Stomach (tissue), 9 donors: ENCODE data around the gene DISC1. TPM values are rescaled to one million over a fixed set of nuclear protein-coding genes. Genes with fewer than 3 reads are reported as not detected.
"Not testable (repeated sequence)": the region's sequence is repeated elsewhere in the genome, so short reads cannot be mapped to it uniquely, and the experiment has no call there.

Experiments
- DNase-seq, 2 donors: peaks; one replicate each; pipeline versions ENCODE4 v3.0.0 to v3.0.0-alpha.2; 2013 to 2019
- H3K27ac ChIP-seq, 5 donors: fragments of 200-600 bp in 4 of 5; sonication (generic) in 4 of 5; one replicate each; pipeline ENCODE4 v1.5.1; 2013 to 2019; ENCODE audit warnings: mild to moderate bottlenecking in 1 of 5, moderate library complexity in 1 of 5
- H3K27me3 ChIP-seq, 3 donors: fragments of 200-600 bp; sonication (generic); one replicate each; pipeline ENCODE4 v1.5.1; 2017 to 2019; ENCODE audit warnings: mixed run types in 1 of 3
- H3K36me3 ChIP-seq, 4 donors: fragments of 200-600 bp; sonication (generic); 1 replicate in 3 of 4; 2 replicates in 1 of 4; pipeline ENCODE4 v1.5.1; 2016 to 2019
- H3K4me1 ChIP-seq, 4 donors: fragments of 200-600 bp; sonication (generic); one replicate each; pipeline ENCODE4 v1.5.1; 2016 to 2019
- H3K4me3 ChIP-seq, 4 donors: fragments of 200-600 bp; sonication (generic) in 3 of 4; one replicate each; pipeline ENCODE4 v1.5.1; 2016 to 2019; ENCODE audit warnings: mild to moderate bottlenecking in 1 of 4
- H3K9me3 ChIP-seq, 4 donors: fragments of 200-600 bp; sonication (generic); one replicate each; pipeline ENCODE4 v1.5.1; 2016 to 2019
- CTCF ChIP-seq, 7 experiments: fragments of 450-650 bp in 4 of 7; fragments of 200-600 bp in 3 of 7; sonication (generic) in 3 of 7; IDR thresholded peaks; one replicate each; pipeline ENCODE4 v1.5.1; 2016 to 2019; ENCODE audit warnings: antibody characterized with exemption in 7 of 7, control low read depth in 2 of 7, mild to moderate bottlenecking in 1 of 7
- EP300 ChIP-seq: sonication (generic); formaldehyde crosslinking; IDR thresholded peaks from one replicate; pipeline ENCODE4 v1.6.1; 2017; ENCODE audit warnings: antibody characterized with exemption
- POLR2A ChIP-seq, 4 donors: fragments of 450-650 bp; IDR thresholded peaks; one replicate each; pipeline ENCODE4 v1.6.1; 2016; ENCODE audit warnings: antibody characterized with exemption in 4 of 4, control low read depth in 2 of 4, mild to moderate bottlenecking in 1 of 4, moderate library complexity in 1 of 4
- POLR2AphosphoS5 ChIP-seq, 3 donors: sonication (generic); formaldehyde crosslinking; IDR thresholded peaks; one replicate each; pipeline ENCODE4 v1.6.1; 2016; ENCODE audit warnings: antibody characterized with exemption in 3 of 3
- WGBS, 5 donors: extraction: QIAGEN DNeasy Blood & Tissue Kit in 3 of 5; methylation state at CpG; one replicate each; pipeline versions ENCODE4 v1.1.5 to v1.1.7; 2013 to 2018; 5-methylcytosine and 5-hydroxymethylcytosine counted together
- intact Hi-C: fragments of 100-400 bp; cut with DNase I; formaldehyde crosslinking; loops from one replicate; pipeline ENCODE4 v1.15.1; 2023; ENCODE audit warnings: low total_unique reads
- polyA plus RNA-seq, 3 donors: library from polyadenylated mRNA; stranded (reverse); fragments of 200-250 nt; gene quantifications; one replicate each; pipeline ENCODE4 v1.2.3, GENCODE V29; 2013
- total RNA-seq, 5 donors: library from RNA; depleted of rRNA; stranded (reverse); fragments of >200 nt; gene quantifications; one replicate each; pipeline versions ENCODE4 v1.1.0 to v1.2.3, GENCODE V29; 2014 to 2016
- donor health status: healthy with polysubstance abuse.
- donor health status: Bipolar disorder and iron deficiency.
- donor health status: healthy.

Gene DISC1
- total and polyA plus RNA-seq, 8 donors, result 0.43 to 29.8 (median 1.6) TPM

GRCh38 chr1:231656741-231657140 lies 30.2 kb downstream of the DISC1 start:
- no peaks in the 10 kb centered on the region for H3K27me3 ChIP-seq
- intact Hi-C loops, result no loop called here
- no peak for TF ChIP-seq POLR2AphosphoS5 (IDR thresholded peaks at IDR 0.05)
- WGBS, 5 donors, result 78 to 90% (median 87%) methylated on average over 1 of the region's 1 CpG
- H3K36me3 ChIP-seq, result no peaks in the 10 kb centered on the region
- H3K9me3 ChIP-seq, result peaks cover 0 to 7% (median 0%) of the 10 kb centered on the region in 4 donors
- no peak for DNase-seq
- H3K27ac ChIP-seq, result no peak overlapping the region
- peaks cover 0 to 3% (median 2%) of the 10 kb centered on the region in 4 donors for H3K4me1 ChIP-seq
- H3K4me3 ChIP-seq, result no peak overlapping the region

- H3K9me3 ChIP-seq, H3K4me3 ChIP-seq, H3K36me3 ChIP-seq, intact Hi-C loops, H3K27me3 ChIP-seq, DNase-seq, H3K27ac ChIP-seq, H3K4me1 ChIP-seq: not testable (repeated sequence)
- WGBS, 5 donors, result 92 to 100% (median 95%) methylated on average over 1 of the region's 1 CpG
These were observed 31.6 kb downstream of the DISC1 start for GRCh38 chr1:231658223-231658622.

DNA sequence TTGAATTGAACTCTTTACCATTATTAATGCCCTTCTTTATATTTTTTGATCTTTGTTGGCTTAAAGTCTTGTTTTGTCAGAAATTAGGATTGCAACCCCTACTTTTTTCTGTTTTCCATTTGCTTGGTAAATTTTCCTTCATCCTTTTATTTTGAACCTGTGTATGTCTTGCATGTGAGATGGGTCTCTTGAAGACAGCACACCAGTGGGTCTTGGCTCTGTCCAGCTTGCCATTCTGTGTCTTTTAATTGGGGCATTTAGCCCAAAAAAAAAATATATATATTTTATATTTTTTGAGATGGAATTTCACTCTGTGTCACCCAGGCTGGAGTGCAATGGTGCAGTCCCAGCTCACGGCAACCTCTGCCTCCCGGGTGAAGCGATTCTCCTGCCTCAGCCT lies 33.6 kb downstream of the DISC1 start:
- DNase-seq, result no peak
- Histone ChIP-seq H3K4me1 (no peaks in the 10 kb centered on the region), H3K36me3 (no peaks in the 10 kb centered on the region), H3K27me3 (no peaks in the 10 kb centered on the region), H3K4me3 (no peak overlapping the region), H3K27ac (no peak overlapping the region), H3K9me3 (peaks cover 0 to 10% (median 4%) of the 10 kb centered on the region in 4 donors)
- intact Hi-C loops, result no loop called here
- TF ChIP-seq CTCF (IDR thresholded peaks at IDR 0.05), result no peak
- TF ChIP-seq EP300, result no peak
- no peak for TF ChIP-seq POLR2A (IDR thresholded peaks at IDR 0.05)
- TF ChIP-seq POLR2AphosphoS5 (IDR thresholded peaks at IDR 0.05), result no peak
- WGBS, 5 donors, result 96 to 100% (median 98%) methylated on average over 3 of the region's 3 CpGs

DNA sequence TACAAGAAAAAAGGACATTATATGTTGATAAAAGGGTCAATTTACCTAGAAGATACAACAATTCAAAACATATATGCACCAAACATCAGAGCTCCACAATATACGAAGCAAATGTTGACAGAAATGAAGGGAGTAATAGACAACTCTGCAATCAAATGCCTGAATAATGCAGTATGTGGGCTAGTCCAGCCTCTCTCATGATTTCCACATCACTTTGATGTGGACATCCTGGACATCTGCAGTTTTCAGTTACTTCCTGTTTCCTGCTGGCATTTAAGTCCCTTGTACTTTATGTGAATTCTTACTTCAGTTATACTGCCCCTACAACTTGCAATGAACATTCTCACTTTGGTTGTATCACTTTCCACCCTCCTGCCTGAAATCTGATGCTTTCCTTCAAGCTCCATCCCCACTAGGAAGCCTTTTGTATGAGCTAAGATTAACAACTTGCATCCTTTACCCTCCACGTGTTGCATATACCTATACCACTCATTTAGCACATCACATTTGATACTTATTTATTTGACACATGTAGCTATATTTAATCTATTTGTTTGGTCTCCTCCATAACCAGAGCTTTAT lies 36.7 kb downstream of the DISC1 start:
- TF ChIP-seq CTCF (IDR thresholded peaks at IDR 0.05), result no peak
- TF ChIP-seq POLR2AphosphoS5 (IDR thresholded peaks at IDR 0.05), result no peak
- no peak for TF ChIP-seq POLR2A (IDR thresholded peaks at IDR 0.05)
- TF ChIP-seq EP300, result no peak
- Histone ChIP-seq H3K4me3 (no peak overlapping the region), H3K27me3 (no peaks in the 10 kb centered on the region), H3K36me3 (no peaks in the 10 kb centered on the region), H3K27ac (no peak overlapping the region), H3K4me1 (no peaks in the 10 kb centered on the region), H3K9me3 (peaks cover 0 to 10% (median 0%) of the 10 kb centered on the region in 4 donors)
- 76 to 89% (median 86%) methylated on average over 2 of the region's 2 CpGs for WGBS, 5 donors
- intact Hi-C loops, result no loop called here
- DNase-seq, result peak in 1 of 2 donors; percentile 12

GRCh38 chr1:231665101-231665500 lies 38.5 kb downstream of the DISC1 start:
- H3K27me3 ChIP-seq, result no peaks in the 10 kb centered on the region
- intact Hi-C loops, result no loop called here
- 66 to 79% (median 73%) methylated on average over 5 of the region's 5 CpGs for WGBS, 5 donors
- H3K4me3 ChIP-seq, result no peak overlapping the region
- no peaks in the 10 kb centered on the region for H3K36me3 ChIP-seq
- TF ChIP-seq CTCF (IDR thresholded peaks at IDR 0.05) (no peak), POLR2AphosphoS5 (IDR thresholded peaks at IDR 0.05) (no peak), EP300 (no peak), POLR2A (IDR thresholded peaks at IDR 0.05) (no peak)
- no peak overlapping the region for H3K27ac ChIP-seq
- peaks cover 0 to 12% (median 6%) of the 10 kb centered on the region in 4 donors for H3K9me3 ChIP-seq
- DNase-seq, result no peak
- no peaks in the 10 kb centered on the region for H3K4me1 ChIP-seq
